Heart left ventricle (tissue), 13 donors: ENCODE data around the gene GABRR1.

Source experiments
- POLR2A ChIP-seq, 2 donors: fragments of 450-650 bp; IDR thresholded peaks; one replicate each; pipeline ENCODE4 v1.6.1; 2017; ENCODE audit warnings: antibody characterized with exemption in 2 of 2, mild to moderate bottlenecking in 2 of 2, moderate library complexity in 2 of 2
- TF ChIP-seq, protein P1 (sequence below), 12 donors: fragments of 200-600 bp; sonication (generic) in 4 of 12; IDR thresholded peaks; one replicate each; pipeline versions ENCODE4 v1.5.0 to v1.8.0; 2018 to 2022; ENCODE audit warnings: antibody characterized with exemption in 12 of 12, mild to moderate bottlenecking in 5 of 12
- donor health status: ischemic (EF 13 %, LVEDD 7.1; RV severe dilation, severe dysfunction).
- donor health status: DM: no; HTN: yes; CAD: no.
- donor health status: DM: no; HTN: no; CAD: no.
- donor health status: ischemic (EF 25% LVEDD 6.9; RV normal size, moderate dysfunction).
- donor health status: ischemic (EF 25% LVEDD 5.7; RV mildly dilated, moderate dysfunction).
- donor health status: ischemic (EF 35%, LVEDD 5.7; RV mildly dilated, moderate dysfunction).
- donor health status: nonischemic (EF 11% LVEDD 7.7; RV severe dilation, severe dysfunction).
- donor health status: DM: yes; HTN: yes; CAD: no.
- donor health status: PGD.
- donor health status: ischemic (EF 29% LVEDD 5.4; RV normal size, mild dysfunction).
- donor health status: nonischemic (EF 23%, LVEDD 6.1; RV moderate dilation, normal function).

DNA sequence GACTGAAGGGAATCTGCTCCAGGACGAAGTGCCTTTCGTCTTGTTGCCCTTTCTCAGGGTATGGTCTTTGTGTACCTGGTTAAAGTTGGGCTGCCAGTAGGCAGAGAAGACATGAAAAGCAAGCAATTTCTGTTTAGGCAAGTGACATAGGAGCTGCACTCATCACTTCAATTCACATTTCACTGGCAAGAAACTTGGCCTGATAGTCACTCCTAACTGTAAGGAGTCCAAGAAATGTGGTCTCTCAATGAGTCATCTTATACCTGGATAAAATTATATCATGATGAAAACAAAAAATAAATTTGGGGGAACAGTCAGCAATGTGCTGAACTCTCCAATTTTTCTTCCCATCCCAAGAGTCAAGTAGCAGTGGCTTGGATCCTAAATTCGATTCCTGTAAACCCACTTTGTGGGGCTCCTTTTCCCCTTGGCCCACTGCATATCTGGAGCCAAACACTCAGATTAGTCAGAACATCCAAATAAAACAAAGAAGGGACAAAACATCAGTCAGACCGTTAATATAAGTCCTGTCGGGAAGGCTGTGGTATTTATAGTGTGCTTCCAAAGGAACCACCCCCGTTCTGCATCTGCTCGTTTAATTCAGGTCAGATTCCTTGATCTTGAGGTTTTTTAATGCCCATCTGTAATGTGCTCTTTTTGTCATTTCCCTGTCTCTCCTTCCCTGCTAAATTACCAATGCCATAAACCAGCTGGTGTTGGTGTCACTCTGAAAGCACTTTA, 5.0 kb upstream of the GABRR1 start:
- TF ChIP-seq, protein P1, sequence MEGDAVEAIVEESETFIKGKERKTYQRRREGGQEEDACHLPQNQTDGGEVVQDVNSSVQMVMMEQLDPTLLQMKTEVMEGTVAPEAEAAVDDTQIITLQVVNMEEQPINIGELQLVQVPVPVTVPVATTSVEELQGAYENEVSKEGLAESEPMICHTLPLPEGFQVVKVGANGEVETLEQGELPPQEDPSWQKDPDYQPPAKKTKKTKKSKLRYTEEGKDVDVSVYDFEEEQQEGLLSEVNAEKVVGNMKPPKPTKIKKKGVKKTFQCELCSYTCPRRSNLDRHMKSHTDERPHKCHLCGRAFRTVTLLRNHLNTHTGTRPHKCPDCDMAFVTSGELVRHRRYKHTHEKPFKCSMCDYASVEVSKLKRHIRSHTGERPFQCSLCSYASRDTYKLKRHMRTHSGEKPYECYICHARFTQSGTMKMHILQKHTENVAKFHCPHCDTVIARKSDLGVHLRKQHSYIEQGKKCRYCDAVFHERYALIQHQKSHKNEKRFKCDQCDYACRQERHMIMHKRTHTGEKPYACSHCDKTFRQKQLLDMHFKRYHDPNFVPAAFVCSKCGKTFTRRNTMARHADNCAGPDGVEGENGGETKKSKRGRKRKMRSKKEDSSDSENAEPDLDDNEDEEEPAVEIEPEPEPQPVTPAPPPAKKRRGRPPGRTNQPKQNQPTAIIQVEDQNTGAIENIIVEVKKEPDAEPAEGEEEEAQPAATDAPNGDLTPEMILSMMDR (IDR thresholded peaks at IDR 0.05): no peak
- no peak for TF ChIP-seq POLR2A (IDR thresholded peaks at IDR 0.05)
